HCT116 (cell line): Measurements from ENCODE around the gene ROBO1.

ENCODE experiments used
- CEBPB ChIP-seq: IDR thresholded peaks from 2 replicates; pipeline ENCODE4 v1.6.1; 2012; ENCODE audit warnings: low read depth
- EGR1 ChIP-seq: IDR thresholded peaks from 2 replicates; pipeline ENCODE4 v1.6.1; 2012; ENCODE audit warnings: low read depth
- EZH2 ChIP-seq: fragments of 200-600 bp; sonication (generic); IDR thresholded peaks from 2 replicates; pipeline ENCODE4 v1.6.1; 2017; ENCODE audit warnings: antibody characterized with exemption, mixed run types
- EZH2phosphoT487 ChIP-seq: fragments of 200-600 bp; IDR thresholded peaks from 2 replicates; pipeline ENCODE4 v1.6.1; 2018; ENCODE audit warnings: antibody characterized with exemption, borderline replicate concordance
- FOSL1 ChIP-seq: IDR thresholded peaks from 2 replicates; pipeline ENCODE4 v1.6.1; 2012; ENCODE audit warnings: low read depth
- JUND ChIP-seq: IDR thresholded peaks from 2 replicates; pipeline ENCODE4 v1.6.1; 2012
- POLR2A ChIP-seq: IDR thresholded peaks from 2 replicates; pipeline ENCODE4 v1.7.0; 2011; ENCODE audit warnings: borderline replicate concordance; ENCODE audit not compliant: insufficient read depth, insufficient read length; ENCODE audit errors: extremely low read depth
- POLR2AphosphoS5 ChIP-seq: IDR thresholded peaks from 2 replicates; pipeline ENCODE4 v1.6.1; 2011; ENCODE audit warnings: mild to moderate bottlenecking, low read depth, low read length, moderate library complexity
- SP1 ChIP-seq: IDR thresholded peaks from 2 replicates; pipeline ENCODE4 v1.6.1; 2012; ENCODE audit warnings: low read depth
- TCF7L2 ChIP-seq: IDR thresholded peaks from 2 replicates; pipeline ENCODE4 v1.7.0; 2011; ENCODE audit warnings: borderline replicate concordance, inconsistent platforms; ENCODE audit not compliant: insufficient read depth, insufficient read length; ENCODE audit errors: extremely low read depth
- ZFX ChIP-seq: fragments of 450-650 bp; IDR thresholded peaks from 2 replicates; pipeline ENCODE4 v1.6.1; 2017
- TF ChIP-seq, protein P1 (sequence below), 3 experiments: fragments of 200-600 bp in 1 of 3; sonication (generic) in 1 of 3; IDR thresholded peaks in 2 of 3; conservative IDR thresholded peaks in 1 of 3; 2 replicates each; pipeline ENCODE4 v1.5.1; 2012 to 2017; ENCODE audit warnings: low read depth in 2 of 3, low read length in 2 of 3, antibody characterized with exemption in 1 of 3, borderline replicate concordance in 1 of 3, control low read depth in 1 of 3, mild to moderate bottlenecking in 1 of 3, mixed read lengths in 1 of 3, mixed run types in 1 of 3, moderate library complexity in 1 of 3; ENCODE audit not compliant: insufficient read depth in 1 of 3
- TF ChIP-seq, protein P2 (sequence below): IDR thresholded peaks from 2 replicates; pipeline ENCODE4 v1.6.1; 2012
- TF ChIP-seq, protein P3 (sequence below): IDR thresholded peaks from 2 replicates; pipeline ENCODE4 v1.6.1; 2012; ENCODE audit warnings: low read depth

DNA sequence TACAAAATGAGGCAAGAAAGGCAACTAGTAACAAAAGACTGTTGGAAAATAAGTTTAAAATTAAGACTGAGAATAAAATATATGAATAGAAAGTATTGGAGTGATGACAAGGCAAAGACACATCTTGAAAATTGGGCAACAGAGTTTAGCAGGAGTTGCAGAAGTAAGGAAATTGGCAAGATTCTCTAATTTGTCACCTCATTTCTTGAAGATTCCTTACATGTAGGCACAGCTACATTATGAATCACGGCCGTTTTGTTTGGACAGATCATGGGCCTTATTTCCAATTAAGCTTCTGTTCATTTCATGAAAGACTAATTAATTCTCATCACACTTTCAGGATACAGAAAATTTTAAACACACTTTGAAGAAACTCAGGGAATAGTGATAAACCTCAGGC, 170.1 kb downstream of the ROBO1 start:
- TF ChIP-seq ZFX, result no peak
- no peak for TF ChIP-seq EGR1
- TF ChIP-seq, protein P1, sequence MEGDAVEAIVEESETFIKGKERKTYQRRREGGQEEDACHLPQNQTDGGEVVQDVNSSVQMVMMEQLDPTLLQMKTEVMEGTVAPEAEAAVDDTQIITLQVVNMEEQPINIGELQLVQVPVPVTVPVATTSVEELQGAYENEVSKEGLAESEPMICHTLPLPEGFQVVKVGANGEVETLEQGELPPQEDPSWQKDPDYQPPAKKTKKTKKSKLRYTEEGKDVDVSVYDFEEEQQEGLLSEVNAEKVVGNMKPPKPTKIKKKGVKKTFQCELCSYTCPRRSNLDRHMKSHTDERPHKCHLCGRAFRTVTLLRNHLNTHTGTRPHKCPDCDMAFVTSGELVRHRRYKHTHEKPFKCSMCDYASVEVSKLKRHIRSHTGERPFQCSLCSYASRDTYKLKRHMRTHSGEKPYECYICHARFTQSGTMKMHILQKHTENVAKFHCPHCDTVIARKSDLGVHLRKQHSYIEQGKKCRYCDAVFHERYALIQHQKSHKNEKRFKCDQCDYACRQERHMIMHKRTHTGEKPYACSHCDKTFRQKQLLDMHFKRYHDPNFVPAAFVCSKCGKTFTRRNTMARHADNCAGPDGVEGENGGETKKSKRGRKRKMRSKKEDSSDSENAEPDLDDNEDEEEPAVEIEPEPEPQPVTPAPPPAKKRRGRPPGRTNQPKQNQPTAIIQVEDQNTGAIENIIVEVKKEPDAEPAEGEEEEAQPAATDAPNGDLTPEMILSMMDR (IDR thresholded peaks at IDR 0.05 in 2 of 3, conservative IDR thresholded peaks at IDR 0.05 in 1 of 3; ENCODE audit: borderline replicate concordance in 1 of 3, insufficient read depth in 1 of 3, low read depth in 2 of 3, low read length in 2 of 3), result no peak
- TF ChIP-seq POLR2A, result no peak
- no peak for TF ChIP-seq EZH2
- no peak for TF ChIP-seq EZH2phosphoT487
- TF ChIP-seq, protein P2, sequence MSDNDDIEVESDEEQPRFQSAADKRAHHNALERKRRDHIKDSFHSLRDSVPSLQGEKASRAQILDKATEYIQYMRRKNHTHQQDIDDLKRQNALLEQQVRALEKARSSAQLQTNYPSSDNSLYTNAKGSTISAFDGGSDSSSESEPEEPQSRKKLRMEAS, result no peak
- TF ChIP-seq, protein P3, sequence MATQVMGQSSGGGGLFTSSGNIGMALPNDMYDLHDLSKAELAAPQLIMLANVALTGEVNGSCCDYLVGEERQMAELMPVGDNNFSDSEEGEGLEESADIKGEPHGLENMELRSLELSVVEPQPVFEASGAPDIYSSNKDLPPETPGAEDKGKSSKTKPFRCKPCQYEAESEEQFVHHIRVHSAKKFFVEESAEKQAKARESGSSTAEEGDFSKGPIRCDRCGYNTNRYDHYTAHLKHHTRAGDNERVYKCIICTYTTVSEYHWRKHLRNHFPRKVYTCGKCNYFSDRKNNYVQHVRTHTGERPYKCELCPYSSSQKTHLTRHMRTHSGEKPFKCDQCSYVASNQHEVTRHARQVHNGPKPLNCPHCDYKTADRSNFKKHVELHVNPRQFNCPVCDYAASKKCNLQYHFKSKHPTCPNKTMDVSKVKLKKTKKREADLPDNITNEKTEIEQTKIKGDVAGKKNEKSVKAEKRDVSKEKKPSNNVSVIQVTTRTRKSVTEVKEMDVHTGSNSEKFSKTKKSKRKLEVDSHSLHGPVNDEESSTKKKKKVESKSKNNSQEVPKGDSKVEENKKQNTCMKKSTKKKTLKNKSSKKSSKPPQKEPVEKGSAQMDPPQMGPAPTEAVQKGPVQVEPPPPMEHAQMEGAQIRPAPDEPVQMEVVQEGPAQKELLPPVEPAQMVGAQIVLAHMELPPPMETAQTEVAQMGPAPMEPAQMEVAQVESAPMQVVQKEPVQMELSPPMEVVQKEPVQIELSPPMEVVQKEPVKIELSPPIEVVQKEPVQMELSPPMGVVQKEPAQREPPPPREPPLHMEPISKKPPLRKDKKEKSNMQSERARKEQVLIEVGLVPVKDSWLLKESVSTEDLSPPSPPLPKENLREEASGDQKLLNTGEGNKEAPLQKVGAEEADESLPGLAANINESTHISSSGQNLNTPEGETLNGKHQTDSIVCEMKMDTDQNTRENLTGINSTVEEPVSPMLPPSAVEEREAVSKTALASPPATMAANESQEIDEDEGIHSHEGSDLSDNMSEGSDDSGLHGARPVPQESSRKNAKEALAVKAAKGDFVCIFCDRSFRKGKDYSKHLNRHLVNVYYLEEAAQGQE, result no peak
- TF ChIP-seq TCF7L2, result no peak
- no peak for TF ChIP-seq JUND
- TF ChIP-seq SP1, result no peak
- no peak for TF ChIP-seq FOSL1
- TF ChIP-seq POLR2AphosphoS5, result no peak
- TF ChIP-seq CEBPB, result no peak
